Lower leg skin (tissue), 3 donors: ENCODE results near the gene DKK3.

Source experiments
- POLR2A ChIP-seq, 2 donors: fragments of 450-650 bp; IDR thresholded peaks; one replicate each; pipeline ENCODE4 v1.6.1; 2016 to 2017; ENCODE audit warnings: antibody characterized with exemption in 2 of 2, mild to moderate bottlenecking in 1 of 2, moderate library complexity in 1 of 2
- TF ChIP-seq, protein P1 (sequence below), 3 donors: fragments of 450-650 bp; IDR thresholded peaks; one replicate each; pipeline ENCODE4 v1.5.1; 2016; ENCODE audit warnings: antibody characterized with exemption in 3 of 3, mild to moderate bottlenecking in 3 of 3, moderate library complexity in 2 of 3

DNA sequence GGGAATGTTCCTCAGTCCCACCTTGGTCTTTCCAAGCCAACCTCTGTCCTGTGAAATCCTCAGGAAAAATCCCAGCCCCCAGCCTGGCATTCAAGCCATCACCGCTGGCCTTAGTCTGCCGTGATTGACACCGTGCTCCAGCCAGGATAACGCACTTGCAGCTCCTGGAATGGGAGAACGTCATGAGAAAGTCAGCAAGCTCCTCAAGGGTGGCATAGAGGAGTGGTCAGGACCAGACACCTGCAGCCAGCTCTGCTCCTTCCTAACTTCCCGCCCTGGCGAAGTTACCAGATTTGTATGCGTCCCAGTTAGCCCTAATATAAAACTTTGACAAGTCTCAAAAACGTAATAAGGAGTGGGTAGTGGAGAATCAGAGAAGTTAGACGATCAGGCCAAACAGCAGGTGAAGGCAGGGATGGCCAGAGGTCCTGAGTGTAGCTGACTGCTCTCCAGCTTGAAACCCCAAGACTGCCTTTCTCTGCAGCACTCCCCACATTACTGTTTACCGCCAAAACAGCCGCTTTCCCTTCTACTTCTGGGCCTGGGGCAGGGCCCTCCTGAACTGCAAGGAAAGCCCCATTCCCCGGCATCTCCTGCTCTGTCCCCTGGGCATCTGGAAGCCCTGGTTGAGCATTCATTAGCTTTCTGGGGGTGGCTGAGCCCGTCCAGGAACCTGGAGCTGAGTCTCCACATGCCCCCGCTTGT is 1.3 kb upstream of the DKK3 start:
- no peak for TF ChIP-seq POLR2A (IDR thresholded peaks at IDR 0.05)
- TF ChIP-seq, protein P1, sequence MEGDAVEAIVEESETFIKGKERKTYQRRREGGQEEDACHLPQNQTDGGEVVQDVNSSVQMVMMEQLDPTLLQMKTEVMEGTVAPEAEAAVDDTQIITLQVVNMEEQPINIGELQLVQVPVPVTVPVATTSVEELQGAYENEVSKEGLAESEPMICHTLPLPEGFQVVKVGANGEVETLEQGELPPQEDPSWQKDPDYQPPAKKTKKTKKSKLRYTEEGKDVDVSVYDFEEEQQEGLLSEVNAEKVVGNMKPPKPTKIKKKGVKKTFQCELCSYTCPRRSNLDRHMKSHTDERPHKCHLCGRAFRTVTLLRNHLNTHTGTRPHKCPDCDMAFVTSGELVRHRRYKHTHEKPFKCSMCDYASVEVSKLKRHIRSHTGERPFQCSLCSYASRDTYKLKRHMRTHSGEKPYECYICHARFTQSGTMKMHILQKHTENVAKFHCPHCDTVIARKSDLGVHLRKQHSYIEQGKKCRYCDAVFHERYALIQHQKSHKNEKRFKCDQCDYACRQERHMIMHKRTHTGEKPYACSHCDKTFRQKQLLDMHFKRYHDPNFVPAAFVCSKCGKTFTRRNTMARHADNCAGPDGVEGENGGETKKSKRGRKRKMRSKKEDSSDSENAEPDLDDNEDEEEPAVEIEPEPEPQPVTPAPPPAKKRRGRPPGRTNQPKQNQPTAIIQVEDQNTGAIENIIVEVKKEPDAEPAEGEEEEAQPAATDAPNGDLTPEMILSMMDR (IDR thresholded peaks at IDR 0.05): no peak
